ENCODE data around the gene APBA2.

The APBA2 gene

GRCh38 chr15:28987337-28987736 is 101.6 kb downstream of the APBA2 start:
- DNase-seq (ENCODE audit: insufficient read length, low spot score) (no peak), FAIRE-seq (no peak)
- TF ChIP-seq, protein P1, sequence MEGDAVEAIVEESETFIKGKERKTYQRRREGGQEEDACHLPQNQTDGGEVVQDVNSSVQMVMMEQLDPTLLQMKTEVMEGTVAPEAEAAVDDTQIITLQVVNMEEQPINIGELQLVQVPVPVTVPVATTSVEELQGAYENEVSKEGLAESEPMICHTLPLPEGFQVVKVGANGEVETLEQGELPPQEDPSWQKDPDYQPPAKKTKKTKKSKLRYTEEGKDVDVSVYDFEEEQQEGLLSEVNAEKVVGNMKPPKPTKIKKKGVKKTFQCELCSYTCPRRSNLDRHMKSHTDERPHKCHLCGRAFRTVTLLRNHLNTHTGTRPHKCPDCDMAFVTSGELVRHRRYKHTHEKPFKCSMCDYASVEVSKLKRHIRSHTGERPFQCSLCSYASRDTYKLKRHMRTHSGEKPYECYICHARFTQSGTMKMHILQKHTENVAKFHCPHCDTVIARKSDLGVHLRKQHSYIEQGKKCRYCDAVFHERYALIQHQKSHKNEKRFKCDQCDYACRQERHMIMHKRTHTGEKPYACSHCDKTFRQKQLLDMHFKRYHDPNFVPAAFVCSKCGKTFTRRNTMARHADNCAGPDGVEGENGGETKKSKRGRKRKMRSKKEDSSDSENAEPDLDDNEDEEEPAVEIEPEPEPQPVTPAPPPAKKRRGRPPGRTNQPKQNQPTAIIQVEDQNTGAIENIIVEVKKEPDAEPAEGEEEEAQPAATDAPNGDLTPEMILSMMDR (IDR thresholded peaks at IDR 0.05; ENCODE audit: insufficient read depth, missing control alignments) = no peak

GRCh38 chr15:28989239-28989830 is 103.6 kb downstream of the APBA2 start:
- FAIRE-seq (no peak), DNase-seq (ENCODE audit: insufficient read length, low spot score) (no peak)
- TF ChIP-seq, protein P1 (IDR thresholded peaks at IDR 0.05; ENCODE audit: insufficient read depth, missing control alignments) = no peak

DNA sequence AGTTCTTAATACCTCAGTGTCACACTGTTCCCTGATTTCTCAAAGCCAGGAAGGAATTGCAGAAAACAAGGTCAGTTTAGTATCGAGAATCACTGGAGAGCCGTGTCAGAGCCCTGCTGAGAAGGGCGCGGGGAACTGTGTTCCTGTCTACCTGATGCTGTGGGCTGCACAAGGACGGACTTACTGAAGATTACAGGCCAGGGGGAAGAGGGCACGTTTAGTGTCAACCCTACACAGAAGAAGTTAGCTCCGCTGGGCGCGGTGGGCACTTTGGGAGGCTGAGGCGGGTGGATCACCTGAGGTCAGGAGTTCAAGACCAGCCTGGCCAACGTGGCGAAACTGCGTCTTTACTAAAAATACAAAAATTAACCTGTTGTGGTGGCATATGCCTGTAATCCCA is 104.1 kb downstream of the APBA2 start:
- DNase-seq (ENCODE audit: insufficient read length, low spot score) = no peak
- no peak for FAIRE-seq
- TF ChIP-seq, protein P1 (IDR thresholded peaks at IDR 0.05; ENCODE audit: insufficient read depth, missing control alignments) = no peak

GRCh38 chr15:28990390-28990789 is 104.6 kb downstream of the APBA2 start:
- TF ChIP-seq, protein P1 (IDR thresholded peaks at IDR 0.05; ENCODE audit: insufficient read depth, missing control alignments) = no peak
- FAIRE-seq = no peak
- no peak for DNase-seq (ENCODE audit: insufficient read length, low spot score)

DNA sequence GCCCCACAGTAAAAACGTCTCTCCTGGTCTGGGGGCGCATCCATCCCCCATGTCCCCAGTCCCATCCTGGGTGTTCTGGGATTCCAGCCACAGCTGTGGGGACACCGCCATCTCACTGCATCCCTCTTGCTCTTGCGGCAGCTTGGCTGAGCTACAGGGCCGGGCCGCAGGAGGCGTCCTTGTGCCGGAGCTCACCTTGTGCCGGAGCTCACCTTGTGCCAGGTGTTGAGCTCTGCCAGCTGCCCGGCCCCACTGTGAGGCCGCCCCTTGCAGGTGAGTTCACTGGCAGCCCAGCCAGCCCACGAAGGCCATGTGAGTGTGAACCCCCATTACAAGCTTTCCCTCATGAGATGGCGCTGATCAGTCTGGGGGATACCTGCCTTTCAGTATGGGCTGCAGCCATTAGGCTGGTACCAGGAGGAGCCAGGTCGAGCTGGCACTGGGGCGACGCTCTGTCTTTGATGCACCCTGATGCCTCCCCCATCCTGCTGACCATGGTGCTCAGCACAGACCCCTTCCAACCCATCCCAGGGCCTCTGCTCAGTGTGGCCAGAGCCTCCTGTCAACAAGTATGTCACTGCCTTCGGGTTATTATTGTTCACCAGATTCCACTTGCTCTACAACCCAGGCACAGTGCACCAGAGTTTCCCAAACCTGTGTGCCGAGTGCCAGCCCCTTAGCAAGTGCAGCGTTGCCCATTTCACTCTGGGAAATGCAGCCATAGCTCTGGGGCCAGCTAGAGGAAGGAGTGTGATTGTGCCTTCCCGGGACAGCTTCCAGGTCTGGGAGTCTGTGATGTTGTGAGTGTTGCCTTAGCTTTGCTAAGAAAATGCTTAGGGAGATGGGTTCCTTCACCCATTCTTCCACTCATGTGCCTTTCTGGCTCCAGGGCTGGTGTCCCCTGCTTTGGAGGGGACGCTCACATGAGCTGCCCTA is 105.7 kb downstream of the APBA2 start:
- TF ChIP-seq, protein P1 (IDR thresholded peaks at IDR 0.05; ENCODE audit: insufficient read depth, missing control alignments) = no peak
- no peak for FAIRE-seq
- no peak for DNase-seq (ENCODE audit: insufficient read length, low spot score)

GRCh38 chr15:28992336-28992864 is 106.6 kb downstream of the APBA2 start:
- no peak for DNase-seq (ENCODE audit: insufficient read length, low spot score)

More at GRCh38 chr15:28992336-28992864, 106.6 kb downstream of the APBA2 start:
- no peak for FAIRE-seq
- TF ChIP-seq, protein P1 (IDR thresholded peaks at IDR 0.05; ENCODE audit: insufficient read depth, missing control alignments) = no peak
